NCI-H69 (cell line): ENCODE results near the gene MFGE8.
A peak's percentile ranks its signal among the peaks of the same experiment; 100 is the strongest.

Source experiments
- DNase-seq: peaks from one replicate; lab custom pipeline; 2025; lab: John Stamatoyannopoulos, UW

MFGE8 gene

DNA sequence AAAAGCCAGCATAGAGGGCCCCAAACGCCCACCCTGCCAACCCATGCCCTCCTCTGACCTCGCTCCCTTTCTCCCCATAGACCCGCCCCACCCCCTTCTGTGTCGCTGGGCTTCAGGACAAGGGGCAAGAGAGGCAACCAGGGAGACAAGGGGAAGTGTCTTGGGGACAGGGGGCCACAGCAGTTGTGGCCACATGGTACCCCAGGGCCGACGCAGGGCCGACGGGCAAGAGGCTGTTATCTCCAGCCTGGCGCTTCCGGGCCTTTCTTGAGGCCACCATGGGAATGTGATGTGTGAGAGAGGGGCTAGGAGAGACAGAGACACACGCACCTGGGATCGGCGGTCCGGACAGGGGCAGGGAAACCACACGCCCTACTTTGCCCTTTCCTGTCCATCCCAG is 14.4 kb downstream of the MFGE8 start:
- no peak for DNase-seq

DNA sequence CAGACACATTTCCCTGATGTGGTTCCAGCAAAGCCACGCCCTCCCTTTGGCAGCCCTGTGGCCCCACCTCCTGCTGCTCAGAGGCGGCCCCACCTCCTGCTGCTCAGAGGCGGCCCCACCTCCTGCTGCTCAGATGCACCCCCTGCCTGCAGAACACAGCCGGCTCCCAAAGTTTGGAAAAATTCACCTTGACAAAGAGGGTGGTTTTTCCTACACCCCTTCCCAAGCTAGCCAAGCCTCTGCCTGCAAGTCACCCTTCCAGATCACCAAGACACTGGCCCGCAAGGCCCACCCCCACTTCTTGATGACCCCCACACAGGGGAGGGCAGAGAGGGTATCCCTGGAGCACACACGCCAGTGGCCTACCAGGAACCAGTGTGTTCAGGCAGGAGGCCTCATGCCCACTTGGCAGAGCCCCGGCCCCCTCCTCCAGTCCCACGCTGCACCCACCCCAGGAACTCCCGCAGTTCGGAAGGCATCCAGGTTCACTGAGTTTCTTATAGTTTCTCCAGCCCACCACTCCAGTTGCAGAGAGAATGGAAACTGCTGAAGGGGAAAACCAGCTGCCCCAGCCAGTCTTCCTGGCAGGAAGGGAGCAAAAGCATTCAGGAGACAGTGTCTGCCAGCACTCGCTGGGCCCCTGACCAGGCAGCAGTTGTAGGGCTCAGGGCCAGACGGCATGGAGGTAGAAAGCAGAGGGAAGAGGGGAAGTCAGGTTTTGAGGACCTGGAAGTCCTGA is 15.6 kb downstream of the MFGE8 start:
- no peak for DNase-seq

DNA sequence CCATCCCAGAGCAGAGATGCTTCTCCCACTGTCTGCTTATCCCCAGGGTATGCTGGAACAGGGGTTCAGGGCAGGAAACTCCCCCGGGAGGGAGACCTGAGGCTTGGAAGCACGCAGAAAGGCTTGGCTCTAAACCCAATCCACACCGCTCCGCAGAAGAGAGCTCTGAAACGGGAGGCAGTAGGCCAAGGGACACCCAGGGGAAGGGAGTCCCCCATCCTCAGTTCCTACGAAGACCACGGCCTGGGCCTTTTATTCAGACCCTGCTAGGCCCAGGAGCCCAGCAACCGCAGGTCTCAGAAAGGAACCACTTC is 16.1 kb downstream of the MFGE8 start:
- no peak for DNase-seq

DNA sequence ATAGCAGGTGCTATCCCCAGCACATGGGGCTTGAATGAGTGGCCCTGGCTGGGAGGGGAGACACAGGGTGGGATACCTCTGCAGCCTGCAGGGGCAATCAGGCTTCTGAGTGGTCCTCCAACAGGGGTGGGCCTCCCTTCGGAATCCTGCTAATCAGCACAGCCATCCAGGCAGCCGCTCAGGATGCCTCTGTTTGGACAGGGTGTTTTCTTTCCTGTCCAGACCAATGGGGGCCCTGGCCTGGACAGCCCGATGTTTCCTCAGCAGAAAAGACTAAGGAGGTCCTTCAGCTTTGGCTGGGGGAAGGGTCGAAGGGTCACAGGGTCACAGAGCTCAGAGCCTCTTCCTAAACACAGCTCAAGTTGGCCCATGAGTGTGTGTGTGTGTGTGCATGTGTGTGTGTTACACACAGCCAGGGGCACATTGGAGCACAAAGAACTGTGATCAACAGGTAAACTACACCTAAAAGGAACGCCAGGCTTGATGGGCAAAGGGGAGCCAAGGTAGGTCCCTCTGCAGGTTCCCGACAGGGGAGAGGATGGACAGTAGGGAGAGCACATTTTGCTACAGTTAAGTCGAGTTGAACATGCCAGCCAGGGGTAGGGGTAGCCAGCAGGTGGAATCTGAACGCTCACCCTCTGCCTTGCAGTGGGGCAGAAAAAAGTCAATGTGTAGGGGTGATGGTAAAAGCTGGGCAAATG is 16.7 kb downstream of the MFGE8 start:
- DNase-seq: no peak

DNA sequence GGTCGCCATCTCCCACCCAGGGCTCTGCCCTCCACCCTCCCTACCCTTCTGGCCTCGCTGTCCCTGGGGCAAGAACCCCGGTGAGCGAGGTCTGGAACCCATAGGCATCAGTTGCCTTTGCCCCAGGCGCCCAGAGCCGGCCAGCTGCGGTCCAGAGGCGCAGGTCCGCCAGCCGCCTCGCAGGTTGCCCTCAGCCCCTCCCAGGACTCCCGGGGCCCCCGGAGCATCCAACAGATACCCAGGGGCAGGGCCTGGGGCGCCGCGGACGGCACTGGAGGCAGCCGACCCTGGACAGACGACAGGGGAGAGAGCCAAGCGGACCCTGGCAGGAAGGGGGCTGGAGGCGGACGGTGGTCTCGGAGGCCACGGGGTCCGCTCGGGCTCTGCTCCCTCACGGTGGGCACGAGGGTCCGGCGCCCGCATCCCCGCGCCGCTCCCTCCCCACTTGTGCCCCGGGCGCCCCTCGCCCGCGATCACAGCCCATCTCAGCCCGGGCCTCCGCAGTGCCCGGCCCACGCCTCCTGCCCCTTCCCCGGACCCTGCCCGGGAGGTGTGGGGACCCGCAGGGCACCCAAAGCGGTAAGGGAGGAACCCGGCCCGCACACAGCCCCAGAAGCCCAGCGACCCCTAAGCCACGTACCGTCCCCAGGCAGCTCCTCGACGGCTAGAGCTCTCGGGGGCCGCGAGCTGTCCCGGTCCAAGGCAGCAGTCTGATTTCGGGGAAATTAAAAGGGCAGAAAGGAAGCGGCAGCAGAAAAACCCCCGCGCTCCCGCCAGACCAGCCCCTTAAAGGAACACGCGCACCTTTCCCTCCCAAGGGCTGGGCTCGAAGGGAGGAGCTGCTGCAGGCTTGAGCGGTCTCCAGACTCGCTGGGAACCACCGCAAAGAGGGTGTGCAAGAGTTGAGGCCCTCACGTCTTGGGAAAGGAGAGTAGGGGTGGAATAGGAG is 18.1 kb downstream of the MFGE8 start, which contains the start of gene HAPLN3:
TSS of gene HAPLN3 (minus strand) at position 726 of the 949 bp plus-strand sequence. CDS start 8,246 bp downstream, outside the sequence.
- DNase-seq: no peak

DNA sequence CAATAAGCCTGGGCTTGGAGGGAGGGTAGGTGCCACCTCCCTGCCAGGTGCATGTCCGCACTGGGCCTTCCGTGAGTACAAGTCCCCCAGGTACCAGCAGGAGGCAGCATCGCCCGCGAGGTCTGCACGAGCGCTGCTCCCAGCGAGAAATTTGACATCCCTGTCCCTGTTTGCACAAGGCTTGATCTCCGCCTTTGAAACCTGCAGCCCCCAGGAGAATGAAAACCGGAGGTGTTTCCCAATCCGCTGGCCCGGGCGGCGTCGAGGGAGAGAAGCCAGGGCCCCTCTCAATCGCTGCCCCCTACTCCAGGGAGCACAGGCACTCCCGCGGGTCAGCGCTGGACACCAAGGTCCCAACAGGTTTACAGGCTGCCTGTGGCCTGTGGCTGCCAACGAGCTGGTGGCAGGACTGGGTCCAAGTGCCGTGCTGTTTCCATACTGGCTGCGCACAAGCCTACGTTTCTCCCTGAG is 18.8 kb downstream of the MFGE8 start:
- DNase-seq: peak; percentile 40

DNA sequence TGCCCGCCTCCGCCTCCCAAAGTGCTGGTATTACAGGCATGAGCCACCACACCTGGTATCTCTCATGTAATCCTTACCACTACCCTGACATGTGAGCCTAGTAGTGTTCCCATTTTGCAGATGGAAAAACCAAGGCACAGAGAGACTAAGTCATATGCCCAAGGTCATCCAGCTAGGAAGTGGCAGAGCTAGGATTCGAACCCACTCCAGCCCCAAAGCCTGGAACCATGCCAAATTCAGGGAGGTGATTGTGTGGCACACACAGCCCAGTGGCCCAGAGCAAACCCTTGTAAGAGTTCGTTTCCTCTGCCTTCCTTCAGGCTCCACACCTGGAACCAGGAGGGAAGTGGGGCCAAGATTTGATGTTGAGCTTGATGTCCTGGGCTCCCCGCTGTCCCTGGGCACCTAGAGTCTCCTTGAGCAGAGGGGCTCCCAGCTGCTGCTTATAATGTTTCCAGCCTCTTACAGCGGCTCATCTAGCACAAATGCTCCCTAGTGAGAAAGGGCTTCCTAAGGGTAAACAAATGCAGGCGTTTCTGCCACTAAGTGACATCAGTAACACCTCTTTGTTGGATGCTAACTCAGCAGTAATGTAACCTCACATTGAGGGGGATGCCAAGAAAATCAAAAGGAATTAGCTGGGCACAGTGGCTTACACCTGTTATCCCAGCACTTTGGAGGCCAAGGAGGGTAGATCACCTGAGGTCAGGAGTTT is 21.5 kb downstream of the MFGE8 start:
- DNase-seq: no peak

DNA sequence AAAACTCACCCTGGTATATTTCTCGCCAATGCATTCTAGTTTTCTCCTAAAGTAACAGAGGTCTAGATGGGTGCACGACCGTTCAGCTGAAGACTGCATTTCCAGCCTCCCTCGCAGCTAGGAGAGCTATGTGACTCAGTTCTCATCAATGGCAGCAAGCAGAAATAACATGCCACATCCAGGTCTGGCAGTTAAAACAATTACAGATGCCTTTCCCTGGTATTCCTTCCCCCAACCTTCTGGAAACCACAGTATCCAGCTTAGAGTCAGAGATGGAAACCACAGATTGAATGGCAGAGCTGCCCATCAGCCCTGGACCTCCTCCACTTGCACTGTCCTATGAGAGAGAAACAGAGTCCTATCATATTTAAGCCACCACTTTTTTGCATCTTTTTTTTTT is 22.7 kb downstream of the MFGE8 start:
- no peak for DNase-seq

DNA sequence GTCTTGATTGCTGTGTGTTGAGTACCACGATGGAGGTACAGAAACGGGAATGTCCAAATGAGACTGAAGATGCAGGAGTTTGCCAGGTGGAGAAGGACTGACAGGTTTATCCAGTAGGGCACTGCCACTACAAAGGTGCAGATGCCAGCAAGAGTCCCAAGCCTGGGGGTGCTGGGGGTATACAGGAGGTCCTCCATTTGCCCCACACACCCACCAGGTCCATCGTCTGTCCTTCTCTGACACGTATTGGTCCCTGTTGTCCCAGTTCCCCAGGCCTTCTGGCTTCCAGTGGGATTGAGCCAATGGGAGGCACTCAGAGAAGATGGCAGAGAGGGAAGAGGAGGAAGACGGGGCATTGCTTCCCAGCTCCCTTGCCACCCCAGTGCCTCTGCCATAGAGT is 24.5 kb downstream of the MFGE8 start:
- DNase-seq: no peak

DNA sequence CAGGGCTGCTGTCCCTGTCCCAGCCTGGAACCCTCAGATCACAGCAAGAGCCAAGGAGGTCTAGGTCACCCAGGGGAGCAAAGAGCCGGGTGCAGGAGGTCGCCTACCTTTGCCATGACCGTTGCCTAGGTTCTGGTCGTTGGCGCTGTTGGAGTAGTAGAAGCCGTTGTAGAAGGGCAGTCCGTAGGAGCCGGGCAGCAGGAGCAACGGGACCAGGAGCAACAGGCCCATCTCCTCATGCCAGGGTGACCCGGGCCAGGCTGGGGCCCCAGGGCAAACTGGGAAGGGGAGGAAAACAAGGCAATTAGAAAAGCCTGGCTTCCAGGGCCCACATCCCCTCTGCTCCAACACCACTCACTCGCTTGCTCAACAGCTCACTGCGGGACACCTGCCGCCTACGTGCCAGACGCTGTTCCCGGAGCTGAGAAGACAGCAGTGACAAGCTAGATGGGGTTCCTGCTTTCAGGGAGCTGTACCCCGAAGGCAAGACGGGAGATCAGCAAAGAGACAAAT is 26.1 kb downstream of the MFGE8 start:
- no peak for DNase-seq

DNA sequence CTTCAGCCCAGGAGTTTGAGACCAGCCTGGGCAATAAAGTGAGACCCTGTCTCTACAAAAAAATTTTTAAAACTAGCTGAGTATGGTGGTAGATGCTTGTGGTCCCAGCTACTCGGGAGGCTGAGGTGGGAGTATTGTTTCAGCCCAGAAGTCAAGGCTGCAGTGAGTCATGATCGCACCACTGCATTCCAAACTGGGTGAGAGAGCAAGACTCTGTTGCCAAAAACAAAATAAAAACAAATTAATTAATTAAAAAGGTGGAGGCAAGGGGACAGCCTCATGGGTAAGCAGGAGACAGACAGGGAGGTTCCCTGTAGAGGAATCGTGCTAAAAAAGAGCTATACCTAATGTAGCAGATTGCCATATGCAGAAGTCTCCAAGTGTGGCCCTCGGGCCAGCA is 30.4 kb downstream of the MFGE8 start:
- no peak for DNase-seq

DNA sequence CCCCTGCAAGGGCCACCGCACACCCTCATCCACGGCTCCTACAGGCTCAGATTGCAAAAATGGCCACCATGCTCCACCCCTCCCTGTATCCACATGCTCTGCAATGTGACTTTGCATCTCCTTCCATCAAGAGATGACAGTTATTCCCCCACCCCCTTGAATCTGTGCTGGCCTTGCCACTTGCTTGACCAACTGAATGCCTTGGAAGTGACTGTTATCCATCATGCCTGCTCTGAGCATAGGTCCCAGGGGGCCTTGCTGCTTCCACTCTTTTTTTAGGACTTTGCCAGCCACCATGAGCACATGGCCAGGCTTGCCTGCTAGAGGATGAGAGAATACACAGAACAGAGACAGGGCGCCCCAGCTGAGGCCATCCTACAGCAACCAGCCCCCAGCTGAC is 31.4 kb downstream of the MFGE8 start:
- no peak for DNase-seq

DNA sequence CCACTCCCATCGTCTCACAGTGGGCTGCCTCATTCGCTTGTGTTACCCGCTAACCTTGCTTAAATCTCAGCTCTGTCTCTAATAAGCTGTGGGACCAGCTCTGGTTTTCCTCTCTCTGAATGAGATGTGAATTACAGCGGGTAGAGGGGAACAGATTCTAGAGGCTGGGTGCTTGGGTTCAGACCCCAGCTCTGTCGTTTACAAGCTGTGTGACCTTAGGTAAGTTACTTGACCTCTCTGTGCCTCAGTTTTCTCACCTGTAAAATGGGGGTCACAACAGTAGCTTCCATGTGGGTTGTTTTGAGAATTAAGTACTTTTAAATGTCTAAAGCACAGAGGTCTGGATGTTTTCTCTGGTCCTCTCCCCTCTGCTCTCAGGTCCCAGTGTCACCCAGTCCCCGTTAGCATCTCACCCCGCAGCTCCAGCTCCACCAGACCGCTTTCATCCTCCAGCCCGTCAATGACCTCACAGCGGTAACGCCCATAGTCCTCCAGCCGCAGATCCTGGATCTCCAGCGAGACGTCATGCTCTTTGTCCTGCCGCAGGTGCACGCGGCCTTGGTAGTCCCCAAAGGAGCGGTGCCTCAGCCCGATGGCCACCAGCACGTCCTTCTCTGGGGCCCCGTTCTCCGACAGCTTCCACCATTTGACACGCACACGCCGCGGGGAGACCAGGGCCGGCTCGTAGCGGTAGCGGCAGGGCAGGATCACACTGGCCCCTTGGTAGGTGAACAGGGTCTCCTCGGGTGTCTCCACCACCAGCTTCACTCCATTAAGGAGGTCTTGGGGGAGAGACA is 32.0 kb downstream of the MFGE8 start:
- DNase-seq: no peak

DNA sequence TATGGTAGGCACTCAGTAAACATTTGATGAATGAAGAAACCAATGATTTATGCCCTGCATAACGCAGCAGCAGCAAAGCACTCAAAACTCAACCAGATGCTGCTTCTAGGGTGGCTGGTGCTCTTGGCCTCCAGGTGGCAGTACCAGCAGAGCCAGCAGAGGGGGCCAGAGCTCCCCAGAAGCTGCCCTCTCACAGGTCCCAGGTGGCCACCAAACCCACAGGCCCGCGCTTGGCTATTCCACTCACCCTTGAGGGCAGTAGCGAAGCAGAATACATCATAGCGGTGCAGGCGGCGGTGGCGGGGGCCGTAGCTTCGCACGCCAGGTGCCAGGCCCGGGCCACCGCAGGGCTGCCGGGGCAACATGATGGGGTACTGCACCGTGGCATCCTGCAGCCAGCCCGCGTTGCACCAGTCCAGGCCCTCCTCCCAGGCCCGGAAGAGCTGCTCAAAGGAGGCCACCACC is 34.4 kb downstream of the MFGE8 start:
- DNase-seq: peak; percentile 48

DNA sequence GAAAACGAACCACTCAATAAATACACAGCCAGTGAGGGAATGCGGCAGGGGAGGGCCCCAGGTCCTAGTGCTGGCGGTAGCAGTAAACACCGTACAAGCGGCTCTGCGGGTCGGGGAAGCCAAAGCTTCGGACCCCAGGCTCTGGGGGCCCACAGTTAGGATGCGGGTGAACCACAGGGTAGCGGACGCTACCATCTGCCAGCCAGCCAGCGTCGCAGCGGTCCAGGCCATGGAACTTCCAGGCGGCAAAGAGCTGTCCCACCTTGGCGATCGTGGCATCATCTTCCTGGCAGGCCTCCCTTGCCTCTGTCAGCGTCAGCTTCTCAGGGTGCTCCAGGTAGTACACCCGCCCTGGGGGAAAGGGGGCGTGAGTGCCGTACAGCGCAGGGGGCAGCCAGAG is 35.3 kb downstream of the MFGE8 start:
- no peak for DNase-seq

DNA sequence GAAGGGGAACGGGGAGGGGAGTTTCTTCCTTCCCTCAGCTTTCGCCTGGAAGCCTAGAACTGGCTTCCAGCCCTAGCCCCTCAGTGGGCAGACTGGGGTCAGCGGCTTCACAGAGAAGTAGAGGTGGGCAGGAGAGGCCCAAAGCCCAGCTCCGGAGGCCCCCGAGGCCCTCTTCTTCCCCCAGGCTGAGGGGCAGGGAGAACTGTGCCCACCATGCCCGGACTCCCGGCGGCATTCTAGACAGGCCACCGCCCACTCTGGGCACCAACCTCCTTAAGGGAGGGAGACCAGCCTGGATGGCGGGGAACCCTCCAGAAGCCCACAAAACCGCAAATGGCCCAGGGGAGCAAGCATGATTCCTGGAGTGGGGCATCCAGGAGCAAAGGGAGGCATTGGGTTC is 35.8 kb downstream of the MFGE8 start:
- DNase-seq: no peak

DNA sequence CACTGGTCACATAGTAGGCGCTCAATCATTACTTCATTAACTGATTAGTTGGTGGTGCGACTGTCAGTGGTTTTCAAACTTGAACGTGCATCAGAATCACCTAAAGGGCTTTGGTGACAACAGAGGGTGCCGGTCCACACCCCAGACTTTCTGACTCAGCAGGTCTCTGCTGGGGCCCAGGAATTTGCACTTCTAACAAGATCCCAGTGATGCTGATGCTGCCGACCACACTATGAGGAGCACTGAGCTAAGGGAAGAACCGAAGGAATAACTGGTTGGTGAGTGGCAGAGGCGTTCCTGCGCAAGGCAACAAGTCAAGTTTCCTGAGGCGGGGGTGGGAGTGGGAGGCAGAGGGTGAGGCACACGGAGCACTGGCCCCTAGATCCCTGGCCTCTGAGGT is 36.6 kb downstream of the MFGE8 start:
- no peak for DNase-seq

DNA sequence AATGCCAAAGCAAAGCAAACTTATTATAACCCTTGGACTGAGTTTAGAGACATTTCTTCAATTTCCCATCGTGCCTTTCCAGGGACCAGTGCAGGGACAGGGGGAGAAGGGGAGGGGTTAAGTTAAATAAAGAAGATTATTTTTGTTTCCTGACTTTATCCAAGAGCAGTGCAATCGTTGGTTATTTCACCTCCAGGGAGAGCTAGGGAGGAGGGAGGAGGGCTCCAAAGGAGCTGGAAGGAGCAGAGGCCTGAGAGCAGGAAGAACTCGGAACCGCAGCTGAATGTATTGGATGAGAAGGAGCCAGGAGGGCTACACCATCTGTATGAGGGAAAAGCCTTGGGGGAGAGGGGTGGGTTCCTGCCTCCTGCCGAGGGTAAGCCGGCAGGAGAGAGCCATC is 38.5 kb downstream of the MFGE8 start:
- no peak for DNase-seq

DNA sequence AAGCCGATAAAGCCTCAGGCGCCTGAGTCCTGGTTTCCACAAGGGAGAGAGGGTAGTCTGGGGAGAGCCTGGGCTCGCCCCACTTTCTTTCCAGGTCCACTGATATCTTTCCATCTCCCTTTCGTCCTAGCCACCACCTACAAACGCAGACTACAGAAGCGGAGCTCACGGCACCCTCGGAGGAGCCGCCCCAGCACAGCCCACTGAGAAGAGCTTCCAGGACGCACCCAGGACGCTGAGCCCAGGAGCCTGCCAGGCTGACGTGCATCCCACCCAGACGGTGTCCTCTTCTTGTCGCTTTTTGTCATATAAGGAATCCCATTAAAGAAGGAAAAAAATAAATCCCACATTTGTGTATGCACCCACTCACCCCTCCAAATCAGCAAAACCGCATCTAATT is 38.9 kb downstream of the MFGE8 start:
- DNase-seq: no peak

DNA sequence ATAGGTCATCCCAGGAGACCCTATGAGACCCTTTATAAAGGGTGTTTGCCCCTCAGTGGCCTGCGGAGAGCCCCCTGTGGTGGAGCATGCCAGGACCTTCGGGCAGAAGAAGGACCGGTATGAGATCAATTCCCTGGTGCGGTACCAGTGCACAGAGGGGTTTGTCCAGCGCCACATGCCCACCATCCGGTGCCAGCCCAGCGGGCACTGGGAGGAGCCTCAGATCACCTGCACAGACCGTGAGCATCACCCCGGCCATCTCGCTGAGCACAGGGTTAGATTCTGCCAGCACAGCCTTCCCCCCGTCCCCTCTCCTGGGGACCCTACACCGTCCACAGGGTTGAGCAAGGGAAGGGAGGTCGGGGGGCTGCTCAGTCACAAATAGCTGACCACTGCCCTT is 39.4 kb downstream of the MFGE8 start:
- no peak for DNase-seq

DNA sequence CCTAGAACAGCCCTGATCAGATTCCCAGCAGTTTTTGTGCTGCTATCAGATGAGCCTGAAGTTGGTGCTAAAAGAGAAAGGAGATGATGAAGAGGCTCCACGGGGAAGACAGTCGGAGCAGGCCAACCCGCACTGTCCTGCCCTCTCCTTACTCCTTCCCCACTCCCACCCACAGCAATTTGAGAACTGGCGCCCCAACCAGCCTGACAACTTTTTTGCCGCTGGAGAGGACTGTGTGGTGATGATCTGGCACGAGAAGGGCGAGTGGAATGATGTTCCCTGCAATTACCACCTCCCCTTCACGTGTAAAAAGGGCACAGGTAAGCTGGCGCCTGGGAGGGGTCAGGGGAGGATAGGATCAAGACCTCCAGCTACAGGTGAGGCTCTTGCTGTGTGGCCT is 40.5 kb downstream of the MFGE8 start:
- DNase-seq: no peak
